ENCODE data around the gene MARCHF6. TPM values are rescaled to one million over a fixed set of nuclear protein-coding genes. Genes with fewer than 3 reads are reported as not detected.
"Not testable (repeated sequence)": the region's sequence is repeated elsewhere in the genome, so short reads cannot be mapped to it uniquely, and the experiment has no call there.

Gene MARCHF6
- total and polyA plus RNA-seq, 3 donors from 2014 or later, result 120 to 153 (median 136) TPM

- no peak overlapping the region for H3K27ac ChIP-seq
- DNase-seq, result no peak
- H3K27me3 ChIP-seq, result no peaks in the 10 kb centered on the region
- intact Hi-C loops (cut with DNase I; ENCODE audit: low total_unique reads), result no loop called here
- no peaks in the 10 kb centered on the region for H3K4me1 ChIP-seq
- 73 to 77% methylated on average over 16 to 19 of the region's 19 CpGs for WGBS, 2 donors
- no peaks in the 10 kb centered on the region for H3K36me3 ChIP-seq (ENCODE audit: low read depth, missing control alignments)
- no peaks in the 10 kb centered on the region for H3K9me3 ChIP-seq
- H3K4me3 ChIP-seq, result no peak overlapping the region
- TF ChIP-seq POLR2A (IDR thresholded peaks at IDR 0.05), result no peak
Measured at GRCh38 chr5:10339058-10339811, 14.3 kb upstream of the MARCHF6 start.

GRCh38 chr5:10339958-10340357 lies 13.5 kb upstream of the MARCHF6 start:
- H3K27ac ChIP-seq, result no peak overlapping the region
- H3K4me3 ChIP-seq, result no peak overlapping the region
- H3K27me3 ChIP-seq, result no peaks in the 10 kb centered on the region

GRCh38 chr5:10343486-10343885 lies 10.0 kb upstream of the MARCHF6 start:
- TF ChIP-seq POLR2A (IDR thresholded peaks at IDR 0.05) (no peak), CTCF (IDR thresholded peaks at IDR 0.05) (no peak)
- no peak overlapping the region for H3K27ac ChIP-seq
- no peaks in the 10 kb centered on the region for H3K27me3 ChIP-seq
- intact Hi-C loops (cut with DNase I; ENCODE audit: low total_unique reads), result no loop called here
- H3K4me1 ChIP-seq, result no peaks in the 10 kb centered on the region
- no peak for DNase-seq
- WGBS, 2 donors, result 55 to 66% methylated on average over 4 of the region's 4 CpGs
- H3K9me3 ChIP-seq, result no peaks in the 10 kb centered on the region
- H3K4me3 ChIP-seq, result no peak overlapping the region
- no peaks in the 10 kb centered on the region for H3K36me3 ChIP-seq (ENCODE audit: low read depth, missing control alignments)

More at GRCh38 chr5:10339958-10340357, 13.5 kb upstream of the MARCHF6 start:
- WGBS, 2 donors, result 77 to 87% methylated on average over 3 of the region's 3 CpGs
- H3K9me3 ChIP-seq, result no peaks in the 10 kb centered on the region
- no peaks in the 10 kb centered on the region for H3K4me1 ChIP-seq
- H3K36me3 ChIP-seq (ENCODE audit: low read depth, missing control alignments), result no peaks in the 10 kb centered on the region
- intact Hi-C loops (cut with DNase I; ENCODE audit: low total_unique reads), result no loop called here
- TF ChIP-seq CTCF (IDR thresholded peaks at IDR 0.05), result no peak
- no peak for TF ChIP-seq POLR2A (IDR thresholded peaks at IDR 0.05)
- DNase-seq, result no peak

GRCh38 chr5:10344461-10345106 lies 8.9 kb upstream of the MARCHF6 start:
- intact Hi-C loops (cut with DNase I; ENCODE audit: low total_unique reads); DNase-seq; H3K27ac ChIP-seq; H3K4me3 ChIP-seq; H3K36me3 ChIP-seq (ENCODE audit: low read depth, missing control alignments); H3K4me1 ChIP-seq; H3K27me3 ChIP-seq; H3K9me3 ChIP-seq: not testable (repeated sequence)
- WGBS, 2 donors, result 95 to 96% methylated on average over 5 of the region's 5 CpGs

GRCh38 chr5:10348258-10348657 lies 5.2 kb upstream of the MARCHF6 start:
- no peaks in the 10 kb centered on the region for H3K36me3 ChIP-seq (ENCODE audit: low read depth, missing control alignments)
- H3K9me3 ChIP-seq, result no peaks in the 10 kb centered on the region
- H3K4me3 ChIP-seq, result no peak overlapping the region
- 63 to 86% methylated on average over 2 of the region's 2 CpGs for WGBS, 2 donors
- peaks cover 14% of the 10 kb centered on the region for H3K4me1 ChIP-seq
- intact Hi-C loops (cut with DNase I; ENCODE audit: low total_unique reads), result no loop called here
- no peak for DNase-seq
- no peak for TF ChIP-seq POLR2A (IDR thresholded peaks at IDR 0.05)
- TF ChIP-seq CTCF (IDR thresholded peaks at IDR 0.05), result no peak
- no peaks in the 10 kb centered on the region for H3K27me3 ChIP-seq
- H3K27ac ChIP-seq, result no peak overlapping the region
